HEK293 (cell line): ENCODE results near the gene TMEM106C.

Experiments
- CTCF ChIA-PET: fragments of 350-600 bp; formaldehyde crosslinking; extraction: SDS; loops from one replicate; lab custom pipeline; 2021; ENCODE audit warnings: antibody characterized with exemption; lab: Yijun Ruan, JAX
- POLR2A ChIA-PET: fragments of 300-600 bp; formaldehyde crosslinking; extraction: SDS; loops from one replicate; lab custom pipeline; 2020; ENCODE audit warnings: antibody characterized with exemption, inconsistent platforms; lab: Yijun Ruan, JAX
- H3K27ac ChIP-seq: fragments of 200-500 bp; sonication (Bioruptor generic); 2 replicates; pipeline ENCODE4 v1.5.1; 2014; ENCODE audit warnings: low read depth, low read length, control low read depth, inconsistent platforms; ENCODE audit errors: extremely low read depth
- H3K36me3 ChIP-seq, 2 experiments: fragments of 200-500 bp in 1 of 2; sonication (Bioruptor generic) in 1 of 2; 1 replicate in 1 of 2; 2 replicates in 1 of 2; pipeline ENCODE4 v1.5.1; 2014 to 2017; ENCODE audit warnings: inconsistent platforms in 2 of 2, low read length in 2 of 2; ENCODE audit not compliant: control insufficient read depth in 2 of 2, insufficient read depth in 1 of 2
- H3K4me1 ChIP-seq: fragments of 200-500 bp; sonication (Bioruptor generic); 2 replicates; pipeline ENCODE4 v1.5.1; 2014; ENCODE audit warnings: mild to moderate bottlenecking, low read length, inconsistent platforms; ENCODE audit not compliant: control insufficient read depth, insufficient read depth
- H3K4me3 ChIP-seq: 2 replicates; pipeline ENCODE4 v1.5.1; 2011; ENCODE audit warnings: low read depth, mild to moderate bottlenecking, control low read depth, low read length, moderate library complexity
- H3K9me3 ChIP-seq: fragments of 200-500 bp; sonication (Bioruptor generic); 2 replicates; pipeline ENCODE4 v1.5.1; 2014; ENCODE audit warnings: low read depth, low read length, inconsistent platforms; ENCODE audit not compliant: control insufficient read depth, insufficient read depth
- BCL11A ChIP-seq: fragments of 450-650 bp; formaldehyde crosslinking; IDR thresholded peaks from 2 replicates; pipeline ENCODE4 v1.5.1; 2016; ENCODE audit warnings: low read depth, missing biosample characterization, missing genetic modification characterization
- EGR2 ChIP-seq: fragments of 450-650 bp; formaldehyde crosslinking; IDR thresholded peaks from 2 replicates; pipeline ENCODE4 v1.5.1; 2016; ENCODE audit warnings: low read depth, missing biosample characterization, missing genetic modification characterization
- GLIS1 ChIP-seq: fragments of 450-650 bp; formaldehyde crosslinking; IDR thresholded peaks from 2 replicates; pipeline ENCODE4 v1.5.1; 2016; ENCODE audit warnings: missing biosample characterization, missing genetic modification characterization
- HOXA7 ChIP-seq: sonication (generic); formaldehyde crosslinking; IDR thresholded peaks from 2 replicates; pipeline ENCODE4 v1.8.1; 2022; ENCODE audit warnings: missing genetic modification reagents, borderline replicate concordance
- ZBTB48 ChIP-seq: fragments of 450-650 bp; formaldehyde crosslinking; IDR thresholded peaks from 2 replicates; pipeline ENCODE4 v1.5.1; 2016; ENCODE audit warnings: missing biosample characterization, missing genetic modification characterization
- ZEB2 ChIP-seq: fragments of 450-650 bp; formaldehyde crosslinking; IDR thresholded peaks from 2 replicates; pipeline ENCODE4 v1.5.1; 2016; ENCODE audit warnings: missing biosample characterization, missing genetic modification characterization
- ZFHX2 ChIP-seq: fragments of 450-650 bp; formaldehyde crosslinking; conservative IDR thresholded peaks from 2 replicates; pipeline ENCODE4 v1.5.1; 2016; ENCODE audit warnings: missing biosample characterization, missing genetic modification characterization
- ZFP41 ChIP-seq: fragments of 450-650 bp; formaldehyde crosslinking; IDR thresholded peaks from 2 replicates; pipeline ENCODE4 v1.5.1; 2016; ENCODE audit warnings: missing biosample characterization, missing genetic modification characterization, borderline replicate concordance
- ZNF146 ChIP-seq: fragments of 450-650 bp; formaldehyde crosslinking; IDR thresholded peaks from 2 replicates; pipeline ENCODE4 v1.5.1; 2016; ENCODE audit warnings: missing biosample characterization, missing genetic modification characterization
- ZNF175 ChIP-seq: fragments of 450-650 bp; formaldehyde crosslinking; IDR thresholded peaks from 2 replicates; pipeline ENCODE4 v1.5.1; 2016; ENCODE audit warnings: missing biosample characterization, missing genetic modification characterization
- ZNF184 ChIP-seq: fragments of 450-650 bp; IDR thresholded peaks from 2 replicates; pipeline ENCODE4 v1.5.1; 2018; ENCODE audit warnings: missing biosample characterization, mild to moderate bottlenecking, missing genetic modification characterization
- ZNF19 ChIP-seq: fragments of 450-650 bp; formaldehyde crosslinking; IDR thresholded peaks from 2 replicates; pipeline ENCODE4; 2016; ENCODE audit warnings: missing biosample characterization, missing genetic modification characterization, low read depth
- ZNF214 ChIP-seq: fragments of 450-650 bp; formaldehyde crosslinking; IDR thresholded peaks from 2 replicates; pipeline ENCODE4 v1.5.1; 2017; ENCODE audit warnings: missing biosample characterization, mild to moderate bottlenecking, missing genetic modification characterization, borderline replicate concordance
- ZNF23 ChIP-seq: fragments of 450-650 bp; formaldehyde crosslinking; IDR thresholded peaks from 2 replicates; pipeline ENCODE4 v1.5.1; 2016; ENCODE audit warnings: missing biosample characterization, missing genetic modification characterization, borderline replicate concordance
- ZNF292 ChIP-seq: fragments of 450-650 bp; formaldehyde crosslinking; IDR thresholded peaks from 2 replicates; pipeline ENCODE4 v1.5.1; 2016; ENCODE audit warnings: low read depth, missing biosample characterization, missing genetic modification characterization, borderline replicate concordance
- ZNF302 ChIP-seq: fragments of 450-650 bp; formaldehyde crosslinking; IDR thresholded peaks from 2 replicates; pipeline ENCODE4 v1.5.1; 2016; ENCODE audit warnings: missing biosample characterization, missing genetic modification characterization, low read depth
- ZNF433 ChIP-seq: fragments of 450-650 bp; formaldehyde crosslinking; IDR thresholded peaks from 2 replicates; pipeline ENCODE4 v1.5.1; 2016; ENCODE audit warnings: missing biosample characterization, missing genetic modification characterization, low read depth
- ZNF670 ChIP-seq: fragments of 450-650 bp; formaldehyde crosslinking; IDR thresholded peaks from 2 replicates; pipeline ENCODE4 v1.5.1; 2016; ENCODE audit warnings: missing biosample characterization, missing genetic modification characterization, low read depth
- ZNF747 ChIP-seq: fragments of 450-650 bp; formaldehyde crosslinking; IDR thresholded peaks from 2 replicates; pipeline ENCODE4 v1.5.1; 2016; ENCODE audit warnings: missing biosample characterization, missing genetic modification characterization
- ZNF777 ChIP-seq: fragments of 450-650 bp; formaldehyde crosslinking; IDR thresholded peaks from 2 replicates; pipeline ENCODE4 v1.5.1; 2017; ENCODE audit warnings: missing biosample characterization, missing genetic modification characterization, borderline replicate concordance
- ZNF837 ChIP-seq: fragments of 450-650 bp; formaldehyde crosslinking; IDR thresholded peaks from 2 replicates; pipeline ENCODE4 v1.5.1; 2016; ENCODE audit warnings: missing biosample characterization, missing genetic modification characterization
- TF ChIP-seq, protein P1 (sequence below): fragments of 450-650 bp; formaldehyde crosslinking; IDR thresholded peaks from 2 replicates; pipeline ENCODE4 v1.5.1; 2017; ENCODE audit warnings: missing biosample characterization, missing genetic modification characterization
- TF ChIP-seq, protein P2 (sequence below): fragments of 450-650 bp; formaldehyde crosslinking; IDR thresholded peaks from 2 replicates; pipeline ENCODE4 v1.5.1; 2016; ENCODE audit warnings: missing biosample characterization, missing genetic modification characterization
- TF ChIP-seq, protein P3 (sequence below): fragments of 450-650 bp; formaldehyde crosslinking; IDR thresholded peaks from 2 replicates; pipeline ENCODE4 v1.5.1; 2016; ENCODE audit warnings: missing biosample characterization, missing genetic modification characterization
- TF ChIP-seq, protein P4 (sequence below): fragments of 450-650 bp; formaldehyde crosslinking; IDR thresholded peaks from 2 replicates; pipeline ENCODE4 v1.5.1; 2016; ENCODE audit warnings: missing biosample characterization, missing genetic modification characterization
- TF ChIP-seq, protein P5 (sequence below): fragments of 450-650 bp; formaldehyde crosslinking; IDR thresholded peaks from 2 replicates; pipeline ENCODE4 v1.5.1; 2016; ENCODE audit warnings: missing biosample characterization, missing genetic modification characterization

TMEM106C gene

DNA sequence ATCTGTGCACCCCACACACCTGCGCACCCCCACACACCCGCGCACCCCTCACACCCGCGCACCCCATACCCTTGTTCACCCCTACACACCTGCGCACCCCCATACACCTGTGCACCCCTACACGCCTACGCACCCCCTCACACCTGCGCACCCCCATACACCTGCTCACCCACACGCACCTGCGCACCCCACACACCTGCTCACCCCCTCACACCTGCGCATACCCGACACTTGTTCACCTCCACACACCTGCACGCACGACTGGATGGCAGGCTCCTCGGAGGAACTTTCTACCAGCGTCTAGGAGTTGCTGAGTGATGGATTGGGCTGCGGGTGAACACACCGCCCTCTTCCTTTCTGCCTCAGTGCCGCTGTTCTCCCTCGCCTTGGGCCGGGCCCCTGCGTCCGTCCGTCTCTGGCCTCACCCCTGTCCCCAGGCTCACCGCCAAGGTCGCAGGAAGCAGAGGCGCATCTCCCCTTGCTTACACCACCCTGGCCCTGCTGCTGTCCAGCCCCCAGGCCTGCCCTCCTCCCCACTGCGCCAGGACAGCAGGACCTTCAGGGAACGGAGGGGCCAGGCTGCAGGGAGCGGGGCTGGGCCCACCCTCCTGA is 20.7 kb upstream of the TMEM106C start:
- no peak overlapping the region for H3K4me3 ChIP-seq
- POLR2A ChIA-PET: interaction anchor here (0.6 kb wide), 1 partner anchor 176 kb away, joined by 6 read pairs; the partner anchor contains the start of gene PFKM
- H3K9me3 ChIP-seq: no peaks in the 10 kb centered on the region
- CTCF ChIA-PET: no interaction called here
- H3K27ac ChIP-seq: no peak overlapping the region
- H3K4me1 ChIP-seq: no peaks in the 10 kb centered on the region
- H3K36me3 ChIP-seq: no peaks in the 10 kb centered on the region
- TF ChIP-seq, protein P1, sequence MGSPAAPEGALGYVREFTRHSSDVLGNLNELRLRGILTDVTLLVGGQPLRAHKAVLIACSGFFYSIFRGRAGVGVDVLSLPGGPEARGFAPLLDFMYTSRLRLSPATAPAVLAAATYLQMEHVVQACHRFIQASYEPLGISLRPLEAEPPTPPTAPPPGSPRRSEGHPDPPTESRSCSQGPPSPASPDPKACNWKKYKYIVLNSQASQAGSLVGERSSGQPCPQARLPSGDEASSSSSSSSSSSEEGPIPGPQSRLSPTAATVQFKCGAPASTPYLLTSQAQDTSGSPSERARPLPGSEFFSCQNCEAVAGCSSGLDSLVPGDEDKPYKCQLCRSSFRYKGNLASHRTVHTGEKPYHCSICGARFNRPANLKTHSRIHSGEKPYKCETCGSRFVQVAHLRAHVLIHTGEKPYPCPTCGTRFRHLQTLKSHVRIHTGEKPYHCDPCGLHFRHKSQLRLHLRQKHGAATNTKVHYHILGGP: no peak
- TF ChIP-seq GLIS1 (no peak), ZNF146 (tag by site-specific recombination) (no peak), ZNF292 (no peak), EGR2 (tag by site-specific recombination) (peak; percentile 84), ZNF747 (tag by site-specific recombination) (no peak), ZNF670 (tag by site-specific recombination) (no peak), ZNF433 (tag by site-specific recombination) (no peak), ZEB2 (peak; percentile 94), ZFHX2 (tag by site-specific recombination) (peak; percentile 70), ZNF184 (tag by site-specific recombination) (no peak), ZBTB48 (no peak), ZNF302 (no peak), ZNF23 (no peak), HOXA7 (CRISPR knock-in tag) (no peak), ZNF837 (tag by site-specific recombination) (no peak), BCL11A (tag by site-specific recombination) (no peak), ZNF777 (tag by site-specific recombination) (no peak), ZNF175 (tag by site-specific recombination) (no peak), ZFP41 (tag by site-specific recombination) (no peak), ZNF19 (no peak), ZNF214 (no peak)
- TF ChIP-seq, protein P2, sequence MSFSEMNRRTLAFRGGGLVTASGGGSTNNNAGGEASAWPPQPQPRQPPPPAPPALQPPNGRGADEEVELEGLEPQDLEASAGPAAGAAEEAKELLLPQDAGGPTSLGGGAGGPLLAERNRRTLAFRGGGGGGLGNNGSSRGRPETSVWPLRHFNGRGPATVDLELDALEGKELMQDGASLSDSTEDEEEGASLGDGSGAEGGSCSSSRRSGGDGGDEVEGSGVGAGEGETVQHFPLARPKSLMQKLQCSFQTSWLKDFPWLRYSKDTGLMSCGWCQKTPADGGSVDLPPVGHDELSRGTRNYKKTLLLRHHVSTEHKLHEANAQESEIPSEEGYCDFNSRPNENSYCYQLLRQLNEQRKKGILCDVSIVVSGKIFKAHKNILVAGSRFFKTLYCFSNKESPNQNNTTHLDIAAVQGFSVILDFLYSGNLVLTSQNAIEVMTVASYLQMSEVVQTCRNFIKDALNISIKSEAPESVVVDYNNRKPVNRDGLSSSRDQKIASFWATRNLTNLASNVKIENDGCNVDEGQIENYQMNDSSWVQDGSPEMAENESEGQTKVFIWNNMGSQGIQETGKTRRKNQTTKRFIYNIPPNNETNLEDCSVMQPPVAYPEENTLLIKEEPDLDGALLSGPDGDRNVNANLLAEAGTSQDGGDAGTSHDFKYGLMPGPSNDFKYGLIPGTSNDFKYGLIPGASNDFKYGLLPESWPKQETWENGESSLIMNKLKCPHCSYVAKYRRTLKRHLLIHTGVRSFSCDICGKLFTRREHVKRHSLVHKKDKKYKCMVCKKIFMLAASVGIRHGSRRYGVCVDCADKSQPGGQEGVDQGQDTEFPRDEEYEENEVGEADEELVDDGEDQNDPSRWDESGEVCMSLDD (tag by site-specific recombination): peak; percentile 91
- TF ChIP-seq, protein P3, sequence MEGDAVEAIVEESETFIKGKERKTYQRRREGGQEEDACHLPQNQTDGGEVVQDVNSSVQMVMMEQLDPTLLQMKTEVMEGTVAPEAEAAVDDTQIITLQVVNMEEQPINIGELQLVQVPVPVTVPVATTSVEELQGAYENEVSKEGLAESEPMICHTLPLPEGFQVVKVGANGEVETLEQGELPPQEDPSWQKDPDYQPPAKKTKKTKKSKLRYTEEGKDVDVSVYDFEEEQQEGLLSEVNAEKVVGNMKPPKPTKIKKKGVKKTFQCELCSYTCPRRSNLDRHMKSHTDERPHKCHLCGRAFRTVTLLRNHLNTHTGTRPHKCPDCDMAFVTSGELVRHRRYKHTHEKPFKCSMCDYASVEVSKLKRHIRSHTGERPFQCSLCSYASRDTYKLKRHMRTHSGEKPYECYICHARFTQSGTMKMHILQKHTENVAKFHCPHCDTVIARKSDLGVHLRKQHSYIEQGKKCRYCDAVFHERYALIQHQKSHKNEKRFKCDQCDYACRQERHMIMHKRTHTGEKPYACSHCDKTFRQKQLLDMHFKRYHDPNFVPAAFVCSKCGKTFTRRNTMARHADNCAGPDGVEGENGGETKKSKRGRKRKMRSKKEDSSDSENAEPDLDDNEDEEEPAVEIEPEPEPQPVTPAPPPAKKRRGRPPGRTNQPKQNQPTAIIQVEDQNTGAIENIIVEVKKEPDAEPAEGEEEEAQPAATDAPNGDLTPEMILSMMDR (tag by site-specific recombination): 0 out of 2 replicates have a peak, but pooled peaks have one; percentile 3
- TF ChIP-seq, protein P4, sequence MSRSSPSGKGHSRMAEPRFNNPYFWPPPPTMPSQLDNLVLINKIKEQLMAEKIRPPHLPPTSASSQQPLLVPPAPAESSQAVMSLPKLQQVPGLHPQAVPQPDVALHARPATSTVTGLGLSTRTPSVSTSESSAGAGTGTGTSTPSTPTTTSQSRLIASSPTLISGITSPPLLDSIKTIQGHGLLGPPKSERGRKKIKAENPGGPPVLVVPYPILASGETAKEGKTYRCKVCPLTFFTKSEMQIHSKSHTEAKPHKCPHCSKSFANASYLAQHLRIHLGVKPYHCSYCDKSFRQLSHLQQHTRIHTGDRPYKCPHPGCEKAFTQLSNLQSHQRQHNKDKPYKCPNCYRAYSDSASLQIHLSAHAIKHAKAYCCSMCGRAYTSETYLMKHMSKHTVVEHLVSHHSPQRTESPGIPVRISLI (tag by site-specific recombination): no peak
- TF ChIP-seq, protein P5, sequence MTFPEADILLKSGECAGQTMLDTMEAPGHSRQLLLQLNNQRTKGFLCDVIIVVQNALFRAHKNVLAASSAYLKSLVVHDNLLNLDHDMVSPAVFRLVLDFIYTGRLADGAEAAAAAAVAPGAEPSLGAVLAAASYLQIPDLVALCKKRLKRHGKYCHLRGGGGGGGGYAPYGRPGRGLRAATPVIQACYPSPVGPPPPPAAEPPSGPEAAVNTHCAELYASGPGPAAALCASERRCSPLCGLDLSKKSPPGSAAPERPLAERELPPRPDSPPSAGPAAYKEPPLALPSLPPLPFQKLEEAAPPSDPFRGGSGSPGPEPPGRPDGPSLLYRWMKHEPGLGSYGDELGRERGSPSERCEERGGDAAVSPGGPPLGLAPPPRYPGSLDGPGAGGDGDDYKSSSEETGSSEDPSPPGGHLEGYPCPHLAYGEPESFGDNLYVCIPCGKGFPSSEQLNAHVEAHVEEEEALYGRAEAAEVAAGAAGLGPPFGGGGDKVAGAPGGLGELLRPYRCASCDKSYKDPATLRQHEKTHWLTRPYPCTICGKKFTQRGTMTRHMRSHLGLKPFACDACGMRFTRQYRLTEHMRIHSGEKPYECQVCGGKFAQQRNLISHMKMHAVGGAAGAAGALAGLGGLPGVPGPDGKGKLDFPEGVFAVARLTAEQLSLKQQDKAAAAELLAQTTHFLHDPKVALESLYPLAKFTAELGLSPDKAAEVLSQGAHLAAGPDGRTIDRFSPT (tag by site-specific recombination): no peak
